Stimulated activated CD8-positive, alpha-beta memory T cell treated with anti-CD3 and anti-CD28 coated beads, Interleukin-12 subunit alpha, Interleukin-12 subunit beta, amount 100 ng/mL, for 24 hours (primary cell): Measurements from ENCODE around the gene NTN5.

Experiments
- DNase-seq: peaks from one replicate; pipeline ENCODE4 v3.0.0-alpha.2; 2020; ENCODE audit errors: extremely low read depth

The NTN5 gene

DNA sequence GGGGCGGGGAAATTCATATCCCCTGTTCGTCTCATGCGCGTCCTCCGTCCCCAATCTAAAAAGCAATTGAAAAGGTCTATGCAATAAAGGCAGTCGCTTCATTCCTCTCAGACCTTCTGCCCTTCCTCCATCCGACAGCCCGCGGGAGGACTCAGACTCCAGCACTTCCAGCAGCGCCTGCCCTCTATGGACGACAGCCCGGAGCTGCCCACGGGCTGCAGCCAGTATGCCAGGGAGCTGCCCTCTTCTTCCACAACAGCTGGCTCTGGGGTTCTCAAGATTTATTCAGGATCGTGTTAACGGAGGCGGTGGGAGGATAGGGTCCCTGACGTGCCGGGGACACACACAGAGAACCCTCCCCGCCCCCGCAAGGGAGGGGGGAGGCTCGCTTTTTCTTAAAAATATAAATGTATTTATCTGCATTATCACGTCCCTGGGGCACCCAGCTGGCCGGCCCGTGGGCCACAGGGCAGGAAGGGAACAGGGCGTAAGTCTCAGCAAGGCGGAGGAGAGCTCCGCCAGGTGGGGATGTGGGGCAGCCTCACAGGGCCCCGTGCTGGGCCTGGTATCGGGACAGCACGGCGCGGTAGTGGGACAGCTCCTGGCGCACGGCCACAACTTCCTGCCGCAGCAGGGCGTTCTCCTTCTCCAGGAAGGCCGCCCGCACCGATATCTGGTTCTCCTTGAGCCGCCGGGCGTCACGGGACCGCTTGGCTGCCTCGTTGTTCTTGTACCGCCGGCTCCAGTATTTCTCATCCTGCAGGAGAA lies 42.3 kb downstream of the NTN5 start:
- DNase-seq = no peak

GRCh38 chr19:48629599-48630295 lies 43.1 kb downstream of the NTN5 start:
- no peak for DNase-seq

- DNase-seq = no peak
Measured at GRCh38 chr19:48629297-48629598, 43.6 kb downstream of the NTN5 start.

DNA sequence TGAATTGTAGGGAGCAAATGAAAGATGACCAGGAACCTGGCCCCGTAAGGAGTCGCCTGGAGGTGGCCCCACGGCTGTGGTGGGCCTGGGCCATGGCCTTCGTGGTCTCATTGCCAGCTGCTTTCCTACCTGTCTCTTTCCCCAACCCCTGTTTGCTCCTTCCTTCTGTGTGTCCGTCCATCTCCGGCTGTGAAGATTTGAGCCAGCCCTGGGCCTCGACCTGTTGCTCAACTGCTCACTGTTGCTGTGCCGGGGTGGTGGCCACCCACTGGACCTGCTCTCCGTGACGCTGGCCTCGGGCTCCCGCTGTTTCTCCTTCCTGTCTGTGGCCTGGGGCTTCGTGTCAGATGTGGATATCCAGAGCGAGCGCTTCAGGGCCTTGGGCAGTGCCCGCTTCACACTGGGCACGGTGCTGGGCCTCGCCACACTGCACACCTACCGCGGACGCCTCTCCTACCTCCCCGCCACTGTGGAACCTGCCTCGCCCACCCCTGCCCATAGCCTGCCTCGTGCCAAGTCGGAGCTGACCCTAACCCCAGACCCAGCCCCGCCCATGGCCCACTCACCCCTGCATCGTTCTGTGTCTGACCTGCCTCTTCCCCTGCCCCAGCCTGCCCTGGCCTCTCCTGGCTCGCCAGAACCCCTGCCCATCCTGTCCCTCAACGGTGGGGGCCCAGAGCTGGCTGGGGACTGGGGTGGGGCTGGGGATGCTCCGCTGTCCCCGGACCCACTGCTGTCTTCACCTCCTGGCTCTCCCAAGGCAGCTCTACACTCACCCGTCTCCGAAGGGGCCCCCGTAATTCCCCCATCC lies 44.1 kb downstream of the NTN5 start:
- DNase-seq = no peak

DNA sequence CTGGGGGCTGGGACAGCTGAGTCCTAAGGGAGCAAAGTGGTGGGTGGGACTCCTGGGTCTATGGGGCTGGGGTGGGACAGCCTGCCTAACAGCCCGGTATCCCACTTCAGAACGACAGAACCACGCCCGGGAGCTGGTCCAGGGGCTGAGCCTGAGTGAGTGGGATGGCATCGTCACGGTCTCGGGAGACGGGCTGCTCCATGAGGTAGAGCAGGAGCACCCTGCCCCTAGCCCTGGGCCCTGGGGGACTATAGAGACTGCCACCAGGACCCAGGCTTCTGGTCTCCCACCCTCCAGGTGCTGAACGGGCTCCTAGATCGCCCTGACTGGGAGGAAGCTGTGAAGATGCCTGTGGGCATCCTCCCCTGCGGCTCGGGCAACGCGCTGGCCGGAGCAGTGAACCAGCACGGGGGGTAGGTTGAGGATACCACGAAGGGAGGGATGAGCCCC lies 44.9 kb downstream of the NTN5 start:
- no peak for DNase-seq

DNA sequence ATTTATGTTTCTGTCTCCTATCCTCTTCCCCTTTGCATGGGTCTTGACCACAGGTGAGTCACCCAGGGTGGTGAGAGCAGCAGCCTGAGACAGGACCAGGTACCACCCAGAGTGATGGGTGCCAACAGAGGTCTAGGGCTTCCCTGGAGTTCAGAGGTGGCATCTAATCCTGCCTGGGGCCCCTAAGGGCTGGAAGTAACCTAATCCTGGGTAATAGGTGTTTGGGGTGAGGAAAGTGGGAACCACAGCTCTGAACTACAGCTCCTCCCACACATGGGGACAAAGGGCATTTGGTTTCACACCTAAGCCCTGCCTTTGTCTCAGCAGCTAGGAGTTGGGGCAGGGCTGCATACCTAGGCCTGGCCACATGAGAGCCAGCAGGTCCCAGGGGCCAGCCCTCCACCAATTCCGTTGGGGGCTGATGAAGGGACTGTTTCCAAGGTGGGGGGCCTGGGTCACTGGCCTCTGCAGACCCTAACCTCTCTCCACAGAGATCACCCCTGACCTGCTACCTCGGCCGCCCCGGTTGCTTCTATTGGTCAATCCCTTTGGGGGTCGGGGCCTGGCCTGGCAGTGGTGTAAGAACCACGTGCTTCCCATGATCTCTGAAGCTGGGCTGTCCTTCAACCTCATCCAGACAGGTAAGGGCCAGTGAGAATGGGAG lies 45.5 kb downstream of the NTN5 start:
- DNase-seq = no peak

- no peak for DNase-seq
Measured at GRCh38 chr19:48625891-48626327, 46.9 kb downstream of the NTN5 start.

- DNase-seq = no peak
Measured at GRCh38 chr19:48624791-48625723, 47.8 kb downstream of the NTN5 start.

DNA sequence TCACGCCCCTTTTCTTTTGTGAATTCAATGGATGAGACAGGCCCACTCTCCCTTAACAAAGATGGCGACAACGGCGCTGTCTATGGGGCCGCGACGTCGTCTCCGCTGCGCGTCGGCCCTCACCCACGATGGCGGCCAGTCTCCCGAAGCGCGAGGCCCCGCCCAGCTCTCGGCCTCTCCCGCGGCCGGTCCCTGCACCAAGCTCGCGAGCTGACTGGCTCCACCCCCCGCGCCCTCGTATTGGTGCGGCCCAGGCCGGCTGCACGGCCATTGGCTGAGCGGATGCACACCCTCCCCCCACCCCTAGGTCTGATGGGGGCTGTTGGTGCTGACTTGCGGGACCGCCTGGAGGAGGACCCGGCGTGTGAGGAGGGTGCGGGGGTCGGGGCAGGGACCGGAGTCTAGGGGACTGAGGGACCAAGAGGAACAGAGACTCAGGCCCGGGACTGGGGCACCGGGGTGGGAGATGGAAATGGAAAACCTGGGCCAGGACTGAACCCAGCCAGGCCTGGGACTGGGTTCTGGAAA lies 48.7 kb downstream of the NTN5 start:
- peak; percentile 99 for DNase-seq

DNA sequence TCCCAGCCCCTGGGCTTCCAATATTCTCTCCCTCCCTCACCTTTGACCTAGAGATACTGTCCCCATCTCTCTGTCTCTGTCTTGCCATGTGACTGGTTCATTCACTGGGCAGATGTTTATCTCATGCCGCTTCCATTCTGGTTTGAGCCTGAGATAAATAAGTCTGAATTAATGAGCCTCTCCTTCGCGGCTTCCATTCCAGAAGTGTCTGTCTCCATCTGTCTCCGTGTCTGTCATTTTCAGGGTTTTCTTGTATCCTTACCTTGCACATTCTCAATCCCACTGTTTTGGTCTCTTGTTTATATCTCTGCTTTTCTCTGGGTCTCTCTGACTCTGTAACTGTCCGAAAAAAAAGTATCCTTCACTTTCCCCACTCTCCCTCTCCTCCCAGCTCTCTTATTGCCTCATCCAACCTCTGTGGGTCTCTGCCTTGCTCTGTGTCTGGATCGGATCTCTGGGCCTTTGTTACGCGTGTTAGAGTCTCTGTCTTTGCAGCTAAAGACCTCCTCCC lies 49.2 kb downstream of the NTN5 start:
- DNase-seq = no peak

DNA sequence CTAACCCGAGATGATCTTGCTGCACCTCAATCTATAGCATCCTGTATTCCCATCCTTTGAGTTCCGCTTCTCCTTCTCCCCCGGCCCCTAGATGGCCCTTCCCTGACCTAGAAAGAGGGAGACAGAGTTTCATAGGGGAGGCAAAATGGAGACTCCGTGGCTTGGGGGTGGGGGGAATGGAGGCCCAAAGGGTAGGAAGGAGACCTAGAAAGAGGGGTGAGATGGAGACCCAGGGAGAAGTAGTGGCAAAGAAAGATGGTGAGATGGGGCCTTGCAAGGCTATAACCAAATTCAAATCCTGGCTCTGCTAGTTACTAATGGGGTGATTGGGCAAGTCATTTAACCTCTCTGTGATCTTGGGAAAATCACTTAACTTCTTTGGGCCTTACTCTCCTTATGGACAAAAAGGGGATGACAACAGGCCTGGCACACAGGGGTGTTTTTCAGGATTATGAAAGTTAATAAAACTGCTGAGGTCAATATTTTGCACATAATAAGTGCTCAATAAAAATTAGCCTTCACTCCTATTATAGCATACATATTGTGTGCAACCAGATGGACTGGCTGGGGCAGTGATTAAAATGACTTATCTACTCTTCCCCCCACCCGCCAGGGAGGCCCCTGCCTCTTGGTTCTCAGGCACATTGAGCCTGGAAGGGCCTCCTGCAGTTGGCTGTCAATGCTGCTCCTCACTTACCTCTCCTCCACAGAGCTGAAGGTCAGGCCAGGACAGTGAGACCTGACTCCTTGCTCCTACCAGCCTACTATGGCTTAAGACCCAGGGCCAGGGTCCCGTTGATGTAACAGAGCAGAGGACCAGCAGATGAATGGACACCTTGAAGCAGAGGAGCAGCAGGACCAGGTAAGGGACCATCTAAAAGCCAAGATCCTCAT lies 52.9 kb downstream of the NTN5 start:
- DNase-seq = no peak

DNA sequence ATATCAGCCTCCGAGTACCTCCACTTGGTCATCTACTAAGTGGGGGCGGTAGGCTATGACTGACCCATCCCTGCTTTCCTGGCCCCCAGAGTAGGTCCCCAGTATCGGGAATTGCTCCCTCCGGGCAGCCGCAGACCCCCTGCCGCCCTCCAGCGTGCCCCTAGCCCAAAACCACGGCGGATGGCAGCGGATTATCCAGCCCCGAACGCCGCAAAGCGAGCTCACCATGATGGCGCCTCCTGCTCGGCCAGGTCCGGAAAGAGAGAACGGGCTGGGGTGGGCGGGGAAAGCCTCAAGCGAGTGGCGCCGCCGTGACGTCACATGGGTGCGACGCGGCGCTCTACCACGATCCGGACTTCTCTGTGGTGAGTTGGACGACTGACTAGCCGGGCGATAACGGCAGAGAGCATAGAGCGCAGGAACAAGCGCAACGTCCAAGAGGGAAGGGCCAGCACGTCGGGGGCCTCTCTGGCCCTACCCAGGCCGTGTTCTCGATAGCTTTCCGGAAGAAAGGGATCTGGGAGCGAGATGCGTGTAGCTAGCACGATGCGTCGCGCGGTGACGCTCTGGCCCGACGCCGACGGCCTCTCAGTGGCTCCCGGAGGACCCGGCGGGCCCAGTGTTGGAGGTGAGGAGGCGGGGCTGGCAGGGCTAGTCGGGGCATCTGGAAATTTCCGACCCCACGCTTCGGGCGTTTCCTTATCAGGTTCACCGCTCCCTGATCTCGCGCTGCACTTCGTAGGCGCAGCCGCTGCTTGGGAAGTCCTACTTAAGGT lies 53.7 kb downstream of the NTN5 start, which contains the start of the genes RPL18 and SPHK2:
TSS of gene RPL18 (minus strand) at position 263 of the 776 bp plus-strand sequence. CDS start at position 228, 35 bp downstream.
TSS of gene SPHK2 (plus strand) at position 591 of the 776 bp plus-strand sequence. CDS start 1,009 bp downstream, outside the sequence.
- DNase-seq = peak; percentile 93

- DNase-seq = no peak
Measured at GRCh38 chr19:48618278-48618915, 54.4 kb downstream of the NTN5 start.

GRCh38 chr19:48617146-48617937 lies 55.5 kb downstream of the NTN5 start:
- DNase-seq = no peak

DNA sequence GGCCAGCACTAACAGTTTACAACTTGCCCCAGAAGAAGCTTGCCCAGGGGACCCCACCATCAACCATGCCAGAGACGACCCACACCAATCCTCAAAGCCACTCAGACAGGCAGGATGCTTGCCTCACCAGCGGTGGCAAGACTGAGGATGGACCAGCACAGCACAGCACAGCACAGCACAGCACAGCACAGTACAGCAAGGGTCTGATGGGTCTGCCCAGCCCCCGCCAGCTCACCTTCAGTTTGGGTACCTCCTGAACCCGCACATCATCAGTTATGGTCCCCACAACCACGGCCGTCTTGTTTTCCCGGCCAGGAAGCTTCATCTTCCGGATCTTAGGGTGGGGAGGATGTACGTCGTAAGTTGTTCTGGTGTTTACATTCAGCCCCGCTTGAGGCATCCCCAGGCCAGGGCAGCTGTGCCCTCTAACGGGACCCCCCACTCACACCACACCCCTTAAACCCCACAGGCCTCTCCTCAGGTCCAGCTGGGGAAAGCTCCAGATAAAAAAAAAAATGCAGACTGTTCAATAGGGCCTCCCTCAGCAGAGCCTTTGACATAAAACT lies 56.2 kb downstream of the NTN5 start:
- no peak for DNase-seq

- no peak for DNase-seq
Measured at GRCh38 chr19:48616041-48616436, 56.8 kb downstream of the NTN5 start.
